Tibial nerve (tissue), 3 donors: ENCODE results near the gene GABRR2.

ENCODE experiments used
- POLR2A ChIP-seq, 2 donors: fragments of 450-650 bp; IDR thresholded peaks; one replicate each; pipeline ENCODE4 v1.6.1; 2017; ENCODE audit warnings: antibody characterized with exemption in 2 of 2, mild to moderate bottlenecking in 2 of 2, moderate library complexity in 2 of 2
- TF ChIP-seq, protein P1 (sequence below), 5 experiments: fragments of 200-600 bp in 3 of 5; fragments of 450-650 bp in 2 of 5; sonication (generic) in 3 of 5; IDR thresholded peaks; one replicate each; pipeline ENCODE4 v1.5.1; 2016 to 2019; ENCODE audit warnings: antibody characterized with exemption in 5 of 5, mild to moderate bottlenecking in 3 of 5, moderate library complexity in 2 of 5

DNA sequence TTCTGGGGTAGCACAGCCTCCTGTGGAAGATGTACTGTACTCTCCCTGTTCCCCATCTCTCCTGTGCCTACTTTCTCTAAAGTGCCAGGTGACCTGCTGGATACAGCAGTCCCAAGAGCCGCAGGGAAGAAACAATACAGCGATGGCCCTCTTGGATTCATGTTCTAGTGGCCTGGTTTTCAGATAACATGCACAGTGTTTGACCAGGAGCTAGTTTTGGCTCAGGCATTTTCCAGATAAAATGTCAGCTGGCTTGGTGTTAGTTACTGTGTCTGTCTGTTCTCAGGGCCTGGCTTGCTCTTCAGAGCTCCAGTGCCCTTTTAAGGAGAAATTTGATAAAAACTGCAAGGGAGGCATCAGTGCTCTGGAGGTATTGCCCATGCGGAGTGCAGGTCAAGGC is 41.3 kb downstream of the GABRR2 start:
- no peak for TF ChIP-seq POLR2A (IDR thresholded peaks at IDR 0.05)
- TF ChIP-seq, protein P1, sequence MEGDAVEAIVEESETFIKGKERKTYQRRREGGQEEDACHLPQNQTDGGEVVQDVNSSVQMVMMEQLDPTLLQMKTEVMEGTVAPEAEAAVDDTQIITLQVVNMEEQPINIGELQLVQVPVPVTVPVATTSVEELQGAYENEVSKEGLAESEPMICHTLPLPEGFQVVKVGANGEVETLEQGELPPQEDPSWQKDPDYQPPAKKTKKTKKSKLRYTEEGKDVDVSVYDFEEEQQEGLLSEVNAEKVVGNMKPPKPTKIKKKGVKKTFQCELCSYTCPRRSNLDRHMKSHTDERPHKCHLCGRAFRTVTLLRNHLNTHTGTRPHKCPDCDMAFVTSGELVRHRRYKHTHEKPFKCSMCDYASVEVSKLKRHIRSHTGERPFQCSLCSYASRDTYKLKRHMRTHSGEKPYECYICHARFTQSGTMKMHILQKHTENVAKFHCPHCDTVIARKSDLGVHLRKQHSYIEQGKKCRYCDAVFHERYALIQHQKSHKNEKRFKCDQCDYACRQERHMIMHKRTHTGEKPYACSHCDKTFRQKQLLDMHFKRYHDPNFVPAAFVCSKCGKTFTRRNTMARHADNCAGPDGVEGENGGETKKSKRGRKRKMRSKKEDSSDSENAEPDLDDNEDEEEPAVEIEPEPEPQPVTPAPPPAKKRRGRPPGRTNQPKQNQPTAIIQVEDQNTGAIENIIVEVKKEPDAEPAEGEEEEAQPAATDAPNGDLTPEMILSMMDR (IDR thresholded peaks at IDR 0.05): no peak
